ENCODE data around the gene PSMA6.
A peak's percentile ranks its signal among the peaks of the same experiment; 100 is the strongest.
"Not testable (repeated sequence)": the region's sequence is repeated elsewhere in the genome, so short reads cannot be mapped to it uniquely, and the experiment has no call there.

The PSMA6 gene

DNA sequence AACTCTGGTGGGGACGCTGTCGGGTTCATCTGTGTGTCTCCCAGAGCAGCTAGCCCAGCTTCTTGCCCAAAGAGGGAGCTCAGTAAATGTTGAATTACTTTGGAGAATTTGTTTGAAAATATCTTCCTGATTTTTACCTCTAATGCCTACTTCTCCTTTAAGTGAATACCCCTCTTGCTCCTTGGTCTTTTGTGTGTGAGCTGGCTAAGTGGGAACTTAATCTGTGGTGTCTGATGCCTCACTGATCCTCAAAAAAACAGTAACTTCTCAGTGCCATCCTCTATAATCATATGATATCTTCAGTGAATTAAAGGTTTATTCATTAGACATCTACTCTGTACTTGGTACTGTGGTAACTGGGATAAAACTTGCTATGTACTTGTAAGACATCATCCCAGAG, 7.7 kb upstream of the PSMA6 start:
- no peak for DNase-seq (ENCODE audit: low read depth in 1 of 2, low spot score in 1 of 2)

GRCh38 chr14:35285168-35286002, 6.8 kb upstream of the PSMA6 start:
- DNase-seq (ENCODE audit: low read depth in 1 of 2, low spot score in 1 of 2) = no peak

DNA sequence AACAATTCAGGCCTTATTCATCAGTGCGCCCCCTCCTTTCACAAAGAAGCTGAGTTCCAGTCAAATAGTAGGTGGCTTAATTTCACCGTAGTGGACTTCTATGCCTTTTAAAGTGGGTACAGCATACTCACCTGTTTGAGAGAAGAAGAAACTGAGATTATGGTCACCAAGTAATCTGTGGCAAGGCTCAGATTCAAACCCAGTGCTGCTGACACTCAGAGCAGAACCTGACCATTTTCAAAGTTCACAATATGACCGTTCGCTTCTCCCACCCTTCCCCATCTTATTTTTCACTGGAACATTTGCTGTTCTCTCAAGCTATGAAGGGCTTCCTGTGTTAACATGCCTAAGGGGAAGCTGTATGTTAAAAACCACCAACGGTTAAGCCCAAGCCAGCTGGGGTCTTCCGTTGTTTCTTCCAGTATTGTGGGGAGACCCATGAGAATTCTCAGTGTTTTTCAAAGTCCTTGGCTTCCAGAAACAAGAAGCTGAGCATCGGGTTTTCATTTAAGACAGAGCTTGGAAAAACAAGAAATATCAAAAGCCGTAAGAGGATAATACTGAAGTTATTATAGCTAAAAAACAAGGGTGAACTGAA, 6.1 kb upstream of the PSMA6 start:
- DNase-seq (ENCODE audit: low read depth in 1 of 2, low spot score in 1 of 2) = no peak

GRCh38 chr14:35286707-35287106, 5.5 kb upstream of the PSMA6 start:
- no peak for DNase-seq (ENCODE audit: low read depth in 1 of 2, low spot score in 1 of 2)

DNA sequence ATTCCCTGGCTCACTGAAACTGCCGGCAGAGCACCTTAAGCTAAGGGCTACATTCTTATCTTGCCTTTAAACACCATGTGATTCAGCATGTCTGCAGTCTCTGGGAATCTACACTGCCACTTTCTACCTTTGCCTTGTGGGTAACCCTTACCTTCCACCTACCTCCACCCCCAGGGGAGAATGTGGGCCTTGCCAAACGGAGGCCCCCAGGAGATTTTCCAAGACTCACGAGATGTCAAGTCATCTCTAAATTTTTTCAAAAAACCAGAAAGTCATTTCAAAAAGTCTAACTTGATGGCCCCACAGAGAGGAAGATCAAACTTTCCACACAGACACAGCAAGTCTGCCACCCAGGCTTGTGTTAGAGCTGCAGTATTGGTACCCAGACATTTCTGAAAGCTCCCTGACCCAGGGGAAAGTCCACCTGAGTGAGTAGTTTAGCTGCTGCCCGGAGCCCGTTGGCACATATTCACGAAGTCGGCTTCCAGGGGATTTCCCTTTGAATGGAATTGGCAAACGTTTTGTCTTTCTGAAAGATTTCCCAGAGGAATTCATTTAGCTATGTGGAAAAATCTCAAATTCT, 4.7 kb upstream of the PSMA6 start:
- DNase-seq (ENCODE audit: low read depth in 1 of 2, low spot score in 1 of 2) = peak in 1 of 2 donors; percentile 14

GRCh38 chr14:35289623-35290022, 2.6 kb upstream of the PSMA6 start:
- no peak for DNase-seq (ENCODE audit: low read depth in 1 of 2, low spot score in 1 of 2)

- no peak for DNase-seq (ENCODE audit: low read depth in 1 of 2, low spot score in 1 of 2)
Measured at GRCh38 chr14:35292770-35293561, 784 bp downstream of the PSMA6 start.

DNA sequence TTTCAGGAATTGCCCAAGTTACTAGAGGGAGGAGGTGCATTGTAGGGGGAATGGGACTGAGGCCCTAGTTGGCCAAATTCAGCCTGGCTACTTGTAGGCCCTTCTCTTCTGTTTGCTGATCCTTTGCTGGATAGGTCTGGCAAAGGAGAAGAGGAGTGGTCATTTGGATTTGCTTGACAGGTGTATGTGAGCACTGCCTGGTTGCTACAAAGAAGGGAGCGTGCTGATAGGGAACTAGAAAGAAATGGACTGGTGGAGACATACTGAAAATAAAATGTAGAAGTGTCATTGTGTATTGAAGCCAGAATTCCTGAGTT, 3.6 kb downstream of the PSMA6 start:
- DNase-seq (ENCODE audit: low read depth in 1 of 2, low spot score in 1 of 2) = no peak

- DNase-seq (ENCODE audit: low read depth in 1 of 2, low spot score in 1 of 2) = no peak
Measured at GRCh38 chr14:35296545-35296944, 4.4 kb downstream of the PSMA6 start.

DNA sequence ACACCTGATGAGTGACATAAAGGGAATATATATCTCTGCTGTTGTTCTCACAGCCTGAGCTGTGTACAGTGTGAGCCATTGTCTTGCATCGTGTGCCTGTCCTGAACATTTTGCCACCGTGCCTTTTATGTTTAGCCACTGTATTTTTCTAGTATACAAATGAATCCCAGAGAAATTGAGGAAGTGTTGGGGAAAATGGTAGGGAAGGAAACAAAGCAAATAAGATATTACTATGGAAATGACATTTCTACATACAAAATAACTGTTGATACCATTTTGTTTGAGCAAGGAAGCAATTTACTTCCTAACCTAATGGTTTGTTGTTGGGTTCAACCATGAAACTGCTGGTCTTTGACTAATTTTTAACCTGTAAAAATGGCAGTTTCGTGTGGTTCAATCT, 5.5 kb downstream of the PSMA6 start:
- no peak for DNase-seq (ENCODE audit: low read depth in 1 of 2, low spot score in 1 of 2)

DNA sequence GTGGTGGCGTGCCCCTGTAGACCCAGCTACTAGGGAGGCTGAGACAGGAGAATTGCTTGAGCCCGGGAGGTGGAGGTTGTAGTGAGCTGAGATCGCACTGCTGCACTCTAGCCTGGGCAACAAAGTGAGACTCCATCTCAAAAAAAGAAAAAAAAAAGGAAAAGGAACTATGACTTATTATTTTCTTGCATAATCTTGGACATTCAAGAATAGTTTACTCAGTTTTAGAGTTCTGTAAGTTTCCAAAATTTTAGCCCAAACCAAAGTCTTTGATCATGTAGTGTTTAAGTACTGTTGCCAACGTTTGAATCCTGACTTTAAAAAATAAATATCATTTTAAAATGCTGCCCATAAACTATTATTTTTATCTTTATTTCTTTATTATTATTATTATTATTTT, 6.2 kb downstream of the PSMA6 start:
- no peak for DNase-seq (ENCODE audit: low read depth in 1 of 2, low spot score in 1 of 2)

GRCh38 chr14:35299708-35300107, 7.5 kb downstream of the PSMA6 start:
- DNase-seq (ENCODE audit: low read depth in 1 of 2, low spot score in 1 of 2) = no peak

GRCh38 chr14:35300228-35300627, 8.0 kb downstream of the PSMA6 start:
- DNase-seq (ENCODE audit: low read depth in 1 of 2, low spot score in 1 of 2) = no peak

GRCh38 chr14:35301334-35301733, 9.2 kb downstream of the PSMA6 start:
- not testable (repeated sequence) for DNase-seq (ENCODE audit: low read depth in 1 of 2, low spot score in 1 of 2)

DNA sequence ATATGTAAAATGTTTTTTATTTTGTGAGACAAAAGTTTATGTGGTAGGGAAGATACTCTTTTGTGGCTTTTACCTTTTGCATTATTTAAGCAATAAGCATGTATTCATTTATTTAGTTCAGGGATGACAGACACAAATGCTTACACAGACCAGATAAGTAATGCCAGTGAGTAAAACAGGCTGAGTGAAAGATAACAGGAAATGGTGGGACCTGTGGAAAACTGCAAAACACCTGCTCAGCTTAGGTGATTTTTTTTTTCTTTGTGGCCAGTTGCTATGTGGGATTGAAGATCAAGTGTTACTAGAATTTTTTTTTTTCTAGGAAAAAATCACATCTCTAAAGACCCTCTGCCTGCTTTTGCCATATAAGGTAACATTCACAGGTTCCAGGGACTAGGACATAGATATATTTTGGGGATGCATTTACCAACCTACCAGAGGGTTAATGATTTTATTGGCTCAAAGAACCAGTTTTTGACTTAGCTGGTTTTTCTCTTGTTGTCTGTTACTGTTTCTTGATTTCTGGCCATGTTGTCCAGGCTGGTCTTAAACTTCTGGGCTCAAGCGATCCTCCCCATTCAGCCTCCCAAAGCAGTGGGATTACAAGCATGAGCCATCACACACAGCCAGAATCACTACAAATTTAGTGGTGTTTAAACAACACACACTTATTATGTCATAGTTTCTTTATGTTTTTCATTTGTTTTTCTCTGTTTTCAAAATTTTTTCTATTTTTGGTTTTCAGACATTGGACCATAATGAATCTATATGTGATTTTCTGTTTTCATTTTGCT, 9.8 kb downstream of the PSMA6 start:
- no peak for DNase-seq (ENCODE audit: low read depth in 1 of 2, low spot score in 1 of 2)

GRCh38 chr14:35303149-35303935, 11.2 kb downstream of the PSMA6 start:
- no peak for DNase-seq (ENCODE audit: low read depth in 1 of 2, low spot score in 1 of 2)

DNA sequence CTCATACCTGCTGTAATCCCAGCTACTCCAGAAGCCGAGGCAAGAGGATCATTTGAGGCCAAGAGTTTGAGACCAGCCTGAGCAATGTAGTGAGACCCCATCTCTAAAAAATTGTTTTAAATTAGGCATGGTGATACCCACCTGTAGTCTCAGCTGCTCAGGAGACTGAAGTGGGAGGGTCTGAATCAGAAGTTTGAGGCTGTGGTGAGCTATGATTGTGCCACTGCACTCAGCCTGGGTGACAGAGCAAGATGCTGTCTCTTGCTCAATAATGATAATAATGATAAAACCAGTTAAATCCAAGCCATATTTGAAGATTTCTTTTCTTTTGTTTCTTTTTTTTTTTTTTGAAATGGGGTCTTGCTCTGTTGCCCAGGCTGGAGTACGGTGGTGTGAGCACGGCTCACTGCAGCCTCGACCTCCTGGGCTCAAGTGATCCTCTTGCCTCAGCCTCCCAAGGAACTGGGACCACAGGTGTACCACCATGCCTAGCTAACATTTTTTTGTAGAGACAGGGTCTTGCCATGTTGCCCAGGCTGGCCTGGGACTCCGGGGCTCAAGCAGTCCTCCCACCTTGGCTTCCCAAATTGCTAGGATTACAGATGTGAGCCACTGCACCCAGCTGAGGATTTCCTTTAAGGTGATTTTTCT, 12.8 kb downstream of the PSMA6 start:
- no peak for DNase-seq (ENCODE audit: low read depth in 1 of 2, low spot score in 1 of 2)

DNA sequence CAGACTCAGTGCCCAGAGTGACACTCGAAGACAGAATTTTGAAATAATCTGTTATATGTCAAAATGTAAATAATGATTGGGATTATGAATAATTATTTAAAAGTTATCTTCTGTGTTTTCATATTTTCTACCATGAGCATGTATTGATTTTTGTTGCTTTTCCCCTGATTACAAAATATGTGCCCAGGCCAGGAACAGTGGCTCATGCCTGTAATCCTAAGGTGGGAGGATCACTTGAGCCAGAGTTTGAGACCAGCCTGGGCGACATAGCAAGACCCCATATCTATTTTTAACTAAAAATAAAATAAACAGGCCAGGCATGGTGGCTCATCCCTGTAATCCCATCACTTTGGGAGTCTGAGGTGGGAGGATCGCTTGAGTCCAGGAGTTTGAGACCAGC, 13.5 kb downstream of the PSMA6 start:
- DNase-seq (ENCODE audit: low read depth in 1 of 2, low spot score in 1 of 2) = no peak

- no peak for DNase-seq (ENCODE audit: low read depth in 1 of 2, low spot score in 1 of 2)
Measured at GRCh38 chr14:35306114-35306513, 13.9 kb downstream of the PSMA6 start.

GRCh38 chr14:35317820-35318219, 25.6 kb downstream of the PSMA6 start:
- DNase-seq (ENCODE audit: low read depth in 1 of 2, low spot score in 1 of 2) = no peak
